GM21360 (cell line): ENCODE results near the gene ARHGAP26.

Source experiments
- ATAC-seq: cut with Tn5 transposase; IDR thresholded peaks from one replicate; pipeline ENCODE4 v1.9.1; 2021; ENCODE audit warnings: mild to moderate bottlenecking, moderate library complexity; ENCODE audit not compliant: unreplicated experiment

Gene ARHGAP26

GRCh38 chr5:142845954-142846398 lies 75.8 kb downstream of the ARHGAP26 start:
- no peak for ATAC-seq

- no peak for ATAC-seq
Measured at GRCh38 chr5:142846406-142846805, 76.2 kb downstream of the ARHGAP26 start.

- ATAC-seq: no peak
Measured at GRCh38 chr5:142847898-142848790, 78.0 kb downstream of the ARHGAP26 start.

- no peak for ATAC-seq
Measured at GRCh38 chr5:142849466-142849865, 79.3 kb downstream of the ARHGAP26 start.

GRCh38 chr5:142849880-142850279 lies 79.7 kb downstream of the ARHGAP26 start:
- no peak for ATAC-seq

- ATAC-seq: no peak
Measured at GRCh38 chr5:142851731-142852130, 81.6 kb downstream of the ARHGAP26 start.

- no peak for ATAC-seq
Measured at GRCh38 chr5:142852416-142853198, 82.4 kb downstream of the ARHGAP26 start.

- no peak for ATAC-seq
Measured at GRCh38 chr5:142853682-142854081, 83.5 kb downstream of the ARHGAP26 start.

- ATAC-seq: no peak
Measured at GRCh38 chr5:142856269-142856782, 86.1 kb downstream of the ARHGAP26 start.

- no peak for ATAC-seq
Measured at GRCh38 chr5:142857405-142857804, 87.2 kb downstream of the ARHGAP26 start.

GRCh38 chr5:142859037-142859436 lies 88.9 kb downstream of the ARHGAP26 start:
- no peak for ATAC-seq

- no peak for ATAC-seq
Measured at GRCh38 chr5:142860270-142860669, 90.1 kb downstream of the ARHGAP26 start.

GRCh38 chr5:142861011-142861410 lies 90.8 kb downstream of the ARHGAP26 start:
- ATAC-seq: no peak

- no peak for ATAC-seq
Measured at GRCh38 chr5:142862594-142862993, 92.4 kb downstream of the ARHGAP26 start.

- ATAC-seq: no peak
Measured at GRCh38 chr5:142863856-142864255, 93.7 kb downstream of the ARHGAP26 start.

GRCh38 chr5:142864290-142865260 lies 94.4 kb downstream of the ARHGAP26 start:
- ATAC-seq: no peak

GRCh38 chr5:142865631-142866030 lies 95.5 kb downstream of the ARHGAP26 start:
- ATAC-seq: no peak

GRCh38 chr5:142866563-142867275 lies 96.5 kb downstream of the ARHGAP26 start:
- ATAC-seq: no peak

- no peak for ATAC-seq
Measured at GRCh38 chr5:142869886-142870285, 99.7 kb downstream of the ARHGAP26 start.
